SK-N-MC (cell line): Measurements from ENCODE around the gene CIAO2B.

Source experiments
- EZH2 ChIP-seq: fragments of 200-600 bp; sonication (generic); IDR thresholded peaks from one replicate; pipeline ENCODE4 v1.6.1; 2017; ENCODE audit warnings: antibody characterized with exemption
- POLR2AphosphoS5 ChIP-seq: IDR thresholded peaks from 2 replicates; pipeline ENCODE4 v1.6.1; 2012; ENCODE audit warnings: mild to moderate bottlenecking, low read depth, low read length, borderline replicate concordance

GRCh38 chr16:66905633-66906539, 28.3 kb downstream of the CIAO2B start:
- TF ChIP-seq EZH2 (no peak), POLR2AphosphoS5 (no peak)
